ENCODE data around the gene DEFB128. TPM values are rescaled to one million over a fixed set of nuclear protein-coding genes. Genes with fewer than 3 reads are reported as not detected.
"Not testable (repeated sequence)": the region's sequence is repeated elsewhere in the genome, so short reads cannot be mapped to it uniquely, and the experiment has no call there.

DEFB128 gene
- total RNA-seq, 1 donor from 2014 or later: not detected

DNA sequence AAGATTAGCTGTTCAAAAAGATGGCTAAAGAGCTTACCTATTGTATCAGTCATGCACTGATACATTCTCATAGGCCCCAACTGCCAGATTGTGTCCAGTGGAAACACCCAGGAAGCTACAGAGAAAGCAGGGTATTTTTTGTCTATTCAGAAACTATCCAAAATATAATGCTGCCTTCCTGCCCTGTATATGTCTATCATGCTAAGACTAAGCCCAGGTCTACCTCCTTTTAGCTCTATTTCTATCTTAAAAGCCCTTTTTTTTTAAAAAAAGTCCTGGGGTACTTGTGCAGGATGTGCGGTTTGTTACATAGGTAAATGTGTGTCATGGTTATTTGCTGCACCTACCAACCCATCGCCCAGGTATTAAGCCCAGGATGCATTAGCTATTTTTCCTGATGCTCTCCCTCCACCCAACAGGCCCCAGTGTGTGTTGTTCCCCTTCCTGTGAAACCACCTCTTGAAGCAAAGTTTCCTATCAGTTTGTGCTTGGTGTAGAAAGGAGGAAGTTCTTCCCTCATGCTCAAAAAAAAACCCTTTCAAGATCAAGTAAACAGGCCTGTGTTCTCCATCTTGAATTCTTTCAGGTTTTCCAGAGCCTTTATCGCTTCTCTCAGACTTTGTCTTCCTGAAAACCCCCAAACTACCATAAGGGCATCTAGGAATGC lies 38.1 kb upstream of the DEFB128 start:
- TF ChIP-seq CTCF (IDR thresholded peaks at IDR 0.05; ENCODE audit: partially characterized antibody, unreplicated experiment): no peak
- no peak for DNase-seq
- H3K27ac Mint-ChIP-seq (ENCODE audit: unreplicated experiment): no peak overlapping the region
- H3K9me3 Mint-ChIP-seq (ENCODE audit: unreplicated experiment): no peaks in the 10 kb centered on the region
- H3K27me3 Mint-ChIP-seq (ENCODE audit: unreplicated experiment): no peaks in the 10 kb centered on the region
- H3K36me3 Mint-ChIP-seq (ENCODE audit: unreplicated experiment): no peaks in the 10 kb centered on the region
- H3K4me3 Mint-ChIP-seq (ENCODE audit: unreplicated experiment): no peak overlapping the region
- H3K4me1 Mint-ChIP-seq (ENCODE audit: low read depth, unreplicated experiment): no peaks in the 10 kb centered on the region

GRCh38 chr20:226958-227357 lies 37.4 kb upstream of the DEFB128 start, which contains the start of gene DEFB129:
Gene DEFB129 (plus strand): TSS chr20:227258. CDS start chr20:227289, 31 bp downstream.
- no peak within 1 kb of the TSS for H3K27ac Mint-ChIP-seq (ENCODE audit: unreplicated experiment)
- H3K4me3 Mint-ChIP-seq (ENCODE audit: unreplicated experiment): no peak within 1 kb of the TSS
- DNase-seq: no peak
- H3K36me3 Mint-ChIP-seq (ENCODE audit: unreplicated experiment): no peaks in the 10 kb centered on the region
- H3K9me3 Mint-ChIP-seq (ENCODE audit: unreplicated experiment): no peaks in the 10 kb centered on the region
- H3K4me1 Mint-ChIP-seq (ENCODE audit: low read depth, unreplicated experiment): no peaks in the 10 kb centered on the region
- no peak for TF ChIP-seq CTCF (IDR thresholded peaks at IDR 0.05; ENCODE audit: partially characterized antibody, unreplicated experiment)
- H3K27me3 Mint-ChIP-seq (ENCODE audit: unreplicated experiment): no peaks in the 10 kb centered on the region

DNA sequence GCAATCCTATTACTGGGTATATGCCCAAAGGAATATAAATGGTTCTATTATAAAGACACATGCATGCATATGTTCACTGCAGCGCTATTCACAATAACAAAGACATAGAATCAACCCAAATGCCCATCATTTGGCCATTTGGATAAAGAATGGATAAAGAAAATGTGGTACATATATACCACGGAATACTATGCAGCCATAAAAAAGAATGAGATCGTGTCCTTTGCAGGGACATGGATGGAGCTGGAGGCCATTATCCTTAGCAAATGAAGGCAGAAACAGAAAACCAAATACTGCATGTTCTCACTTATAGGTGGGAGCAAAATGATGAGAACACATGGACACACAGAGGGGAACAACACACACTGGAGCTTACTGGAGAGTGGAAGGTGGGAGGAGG lies 36.4 kb upstream of the DEFB128 start:
- not testable (repeated sequence) for H3K36me3 Mint-ChIP-seq (ENCODE audit: unreplicated experiment); H3K4me1 Mint-ChIP-seq (ENCODE audit: low read depth, unreplicated experiment); H3K27me3 Mint-ChIP-seq (ENCODE audit: unreplicated experiment); H3K27ac Mint-ChIP-seq (ENCODE audit: unreplicated experiment); H3K4me3 Mint-ChIP-seq (ENCODE audit: unreplicated experiment); DNase-seq; H3K9me3 Mint-ChIP-seq (ENCODE audit: unreplicated experiment)

DNA sequence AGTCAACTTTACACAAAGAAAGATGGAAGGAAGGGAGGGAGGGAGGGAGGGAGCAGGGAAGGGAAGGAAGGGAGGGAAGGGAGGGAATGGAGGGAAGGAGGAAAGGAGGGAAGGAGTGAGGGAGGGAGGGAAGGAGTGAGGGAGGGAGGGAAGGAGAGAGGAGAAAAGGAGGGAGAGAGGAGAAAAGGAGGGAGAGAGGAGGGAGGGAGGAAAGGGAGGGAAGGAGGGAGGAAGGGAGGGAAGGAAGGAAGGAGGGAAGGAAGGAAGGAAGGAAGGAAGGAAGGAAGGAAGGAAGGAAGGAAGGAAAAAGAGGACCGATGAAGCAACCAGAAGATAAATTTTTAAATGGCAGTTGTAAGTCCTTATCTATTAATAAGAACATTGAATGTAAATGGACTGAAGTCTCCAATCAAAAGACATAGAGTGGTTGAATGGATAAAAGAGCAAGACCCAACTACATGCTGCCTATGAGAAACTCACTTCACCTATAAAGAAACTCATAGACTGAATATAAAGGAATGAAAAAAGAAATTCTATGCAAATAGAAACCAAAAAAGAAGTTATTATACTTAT lies 31.8 kb upstream of the DEFB128 start:
- peaks cover 5% of the 10 kb centered on the region for H3K27me3 Mint-ChIP-seq (ENCODE audit: unreplicated experiment)

GRCh38 chr20:219290-220115 lies 30.0 kb upstream of the DEFB128 start:
- DNase-seq: no peak
- no peaks in the 10 kb centered on the region for H3K4me1 Mint-ChIP-seq (ENCODE audit: low read depth, unreplicated experiment)
- no peak overlapping the region for H3K4me3 Mint-ChIP-seq (ENCODE audit: unreplicated experiment)
- no peak for TF ChIP-seq CTCF (IDR thresholded peaks at IDR 0.05; ENCODE audit: partially characterized antibody, unreplicated experiment)
- peaks cover 5% of the 10 kb centered on the region for H3K27me3 Mint-ChIP-seq (ENCODE audit: unreplicated experiment)
- H3K36me3 Mint-ChIP-seq (ENCODE audit: unreplicated experiment): no peaks in the 10 kb centered on the region
- H3K27ac Mint-ChIP-seq (ENCODE audit: unreplicated experiment): no peak overlapping the region
- no peaks in the 10 kb centered on the region for H3K9me3 Mint-ChIP-seq (ENCODE audit: unreplicated experiment)

More for the DNA sequence above, 31.8 kb upstream of the DEFB128 start:
- Mint-ChIP-seq H3K9me3 (ENCODE audit: unreplicated experiment) (no peaks in the 10 kb centered on the region), H3K27ac (ENCODE audit: unreplicated experiment) (no peak overlapping the region), H3K4me1 (ENCODE audit: low read depth, unreplicated experiment) (no peaks in the 10 kb centered on the region), H3K36me3 (ENCODE audit: unreplicated experiment) (no peaks in the 10 kb centered on the region), H3K4me3 (ENCODE audit: unreplicated experiment) (no peak overlapping the region)
- no peak for DNase-seq
- TF ChIP-seq CTCF (IDR thresholded peaks at IDR 0.05; ENCODE audit: partially characterized antibody, unreplicated experiment): no peak
